AG04449 (cell line): ENCODE measurements around the gene DDI1.

Source experiments
- CTCF ChIA-PET: fragments of 350-600 bp; formaldehyde crosslinking; extraction: SDS; loops from one replicate; lab custom pipeline; 2021; ENCODE audit warnings: antibody characterized with exemption; lab: Yijun Ruan, JAX
- POLR2A ChIA-PET: fragments of 400-600, 350-600 bp; formaldehyde crosslinking; extraction: SDS; loops from one replicate; lab custom pipeline; 2020; ENCODE audit warnings: antibody characterized with exemption, inconsistent platforms; lab: Yijun Ruan, JAX
- DNase-seq: peaks from one replicate; pipeline ENCODE4 v3.0.0-alpha.2; 2010; ENCODE audit warnings: low read depth, low spot score
- H3K4me3 ChIP-seq: 2 replicates; pipeline ENCODE4 v1.5.1; 2011; ENCODE audit warnings: low read depth, mild to moderate bottlenecking, control low read depth, low read length
- CTCF ChIP-seq: IDR thresholded peaks from one replicate; pipeline ENCODE4 v1.5.1; 2011; ENCODE audit warnings: mild to moderate bottlenecking, moderate library complexity, low read length, control low read depth, inconsistent platforms; ENCODE audit not compliant: insufficient read depth; ENCODE audit errors: missing control alignments

The DDI1 gene

GRCh38 chr11:104061853-104062521, 25.5 kb downstream of the DDI1 start:
- POLR2A ChIA-PET: no interaction called here
- no peak for TF ChIP-seq CTCF
- no peak for DNase-seq
- CTCF ChIA-PET: no interaction called here
- no peak overlapping the region for H3K4me3 ChIP-seq

GRCh38 chr11:104064034-104064630, 27.7 kb downstream of the DDI1 start:
- POLR2A ChIA-PET: no interaction called here
- CTCF ChIA-PET: no interaction called here
- H3K4me3 ChIP-seq: no peak overlapping the region
- no peak for DNase-seq
- no peak for TF ChIP-seq CTCF

- no peak overlapping the region for H3K4me3 ChIP-seq
- ChIA-PET POLR2A (no interaction called here), CTCF (no interaction called here)
- no peak for TF ChIP-seq CTCF
- no peak for DNase-seq
These were observed 31.1 kb downstream of the DDI1 start for GRCh38 chr11:104067534-104067933.

GRCh38 chr11:104073950-104074705, 37.7 kb downstream of the DDI1 start:
- CTCF ChIA-PET: interaction anchor here (1.1 kb wide), 1 partner anchor 14 kb away, joined by 3 read pairs; no protein-coding TSS in a partner anchor
- DNase-seq: no peak
- H3K4me3 ChIP-seq: no peak overlapping the region
- POLR2A ChIA-PET: no interaction called here
- TF ChIP-seq CTCF: no peak

- no peak for DNase-seq
- H3K4me3 ChIP-seq: no peak overlapping the region
- CTCF ChIA-PET: interaction anchor here (1.1 kb wide), 1 partner anchor 13 kb away, joined by 3 read pairs; no protein-coding TSS in a partner anchor
- TF ChIP-seq CTCF: no peak
- POLR2A ChIA-PET: no interaction called here
These were observed 38.7 kb downstream of the DDI1 start for GRCh38 chr11:104075091-104075490.

GRCh38 chr11:104075706-104076105, 39.3 kb downstream of the DDI1 start:
- no peak for TF ChIP-seq CTCF
- ChIA-PET POLR2A (no interaction called here), CTCF (no interaction called here)
- no peak overlapping the region for H3K4me3 ChIP-seq
- no peak for DNase-seq
